Psoas muscle (tissue), 8 donors: ENCODE data around the gene IWS1. TPM values are rescaled to one million over a fixed set of nuclear protein-coding genes. Genes with fewer than 3 reads are reported as not detected.

Source experiments
- ATAC-seq, 4 donors: fragments of 200-7000 bp; cut with Tn5 transposase; one replicate each; pipeline ENCODE4 v1.9.1; 2020; ENCODE audit warnings: moderate library complexity in 3 of 4, mild to moderate bottlenecking in 2 of 4
- DNase-seq, 2 donors: peaks; one replicate each; pipeline ENCODE4 v3.0.0-alpha.2; 2020
- H3K27ac ChIP-seq: fragments of 200-600 bp; one replicate; pipeline ENCODE4 v1.8.0; 2022
- H3K27me3 ChIP-seq, 3 donors: fragments of 200-600 bp in 1 of 3; one replicate each; pipeline versions ENCODE4 v1.6.1 to v1.8.0; 2013 to 2022; ENCODE audit warnings: low read length in 2 of 3, mild to moderate bottlenecking in 2 of 3, moderate library complexity in 1 of 3; ENCODE audit not compliant: insufficient read depth in 3 of 3
- H3K36me3 ChIP-seq, 2 donors: fragments of 200-600 bp in 1 of 2; one replicate each; pipeline versions ENCODE4 v1.6.1 to v1.8.0; 2013 to 2022; ENCODE audit warnings: low read depth in 1 of 2, mild to moderate bottlenecking in 1 of 2, moderate library complexity in 1 of 2; ENCODE audit not compliant: insufficient read depth in 1 of 2
- H3K4me1 ChIP-seq: fragments of 200-600 bp; one replicate; pipeline ENCODE4 v1.8.0; 2022
- H3K4me3 ChIP-seq: fragments of 200-600 bp; one replicate; pipeline ENCODE4 v1.8.0; 2022; ENCODE audit warnings: mild to moderate bottlenecking
- H3K9me3 ChIP-seq: fragments of 200-600 bp; one replicate; pipeline ENCODE4 v1.8.0; 2022
- CTCF ChIP-seq: fragments of 200-600 bp; IDR thresholded peaks from one replicate; pipeline ENCODE4 v1.8.0; 2022; ENCODE audit warnings: antibody characterized with exemption
- WGBS, 3 donors: extraction: QIAGEN DNeasy Blood & Tissue Kit; methylation state at CpG; one replicate each; pipeline versions ENCODE4 v1.1.6 to v1.1.7; 2013; 5-methylcytosine and 5-hydroxymethylcytosine counted together
- intact Hi-C, 2 donors: fragments of 100-400 bp; cut with DNase I; formaldehyde crosslinking; loops; one replicate each; pipeline versions ENCODE4 v1.11.0 to v1.14.2; 2022
- polyA plus RNA-seq, 3 donors: library from polyadenylated mRNA; stranded (reverse); fragments of 200-250 nt; gene quantifications; one replicate each; pipeline ENCODE4 v1.2.3, GENCODE V29; 2013
- total RNA-seq, 4 donors: library from RNA; stranded (reverse); fragmentation: NEBNext Ultra II Directional in 2 of 4; extraction: Animal tissue kit (Norgen Biotek cat#: 25700) in 2 of 4; gene quantifications; one replicate each; pipeline versions ENCODE4 v1.2.1 to v1.2.4, GENCODE V29; 2021 to 2023
- donor health status: healthy with polysubstance abuse.
- donor health status: DM: no; HTN: no; CAD: no; lungs with moderate emphysema.
- donor health status: Bipolar disorder and iron deficiency.
- donor health status: healthy.
- donor health status: DM: yes; HTN: yes; CAD: no.
- donor health status: DM: no; HTN: no; CAD: no.
- donor health status: DM: no; HTN: no; CAD: no.
- donor health status: DM: yes; HTN: yes; CAD: no.

IWS1 gene
- total and polyA plus RNA-seq, 7 donors = 47.6 to 77.2 (median 62.5) TPM

- H3K36me3 ChIP-seq = peaks cover 2 to 5% of the 10 kb centered on the region in 2 donors
- H3K27ac ChIP-seq = peak overlapping the region; percentile 85
- TF ChIP-seq CTCF = no peak
- no peaks in the 10 kb centered on the region for H3K9me3 ChIP-seq
- peak; percentile 63 to 88 for DNase-seq
- WGBS, 3 donors = 23 to 54% (median 30%) methylated on average over 13 of the region's 13 CpGs
- H3K27me3 ChIP-seq = no peaks in the 10 kb centered on the region
- ATAC-seq = peak; percentile 93 to 96 (median 94)
- H3K4me3 ChIP-seq = peak overlapping the region; percentile 38
- intact Hi-C loops = no loop called here
- H3K4me1 ChIP-seq = peaks cover 91% of the 10 kb centered on the region
Observed at GRCh38 chr2:127514485-127514884, 11.8 kb downstream of the IWS1 start.

- TF ChIP-seq CTCF = no peak
- 35 to 58% (median 43%) methylated on average over 10 of the region's 10 CpGs for WGBS, 3 donors
- peaks cover 94% of the 10 kb centered on the region for H3K4me1 ChIP-seq
- no peaks in the 10 kb centered on the region for H3K27me3 ChIP-seq
- H3K27ac ChIP-seq = peak overlapping the region; percentile 85
- ATAC-seq (peak in 2 of 4 donors; percentile 1 to 17), DNase-seq (no peak)
- peak overlapping the region; percentile 38 for H3K4me3 ChIP-seq
- intact Hi-C loops = no loop called here
- peaks cover 1 to 2% of the 10 kb centered on the region in 2 donors for H3K36me3 ChIP-seq
- H3K9me3 ChIP-seq = no peaks in the 10 kb centered on the region
Observed at GRCh38 chr2:127514076-127514475, 12.2 kb downstream of the IWS1 start.

GRCh38 chr2:127512362-127512761 is 13.9 kb downstream of the IWS1 start:
- WGBS, 3 donors = 49 to 63% (median 51%) methylated on average over 4 of the region's 4 CpGs

GRCh38 chr2:127511917-127512316 is 14.4 kb downstream of the IWS1 start:
- peak overlapping the region; percentile 85 for H3K27ac ChIP-seq
- no peak for ATAC-seq
- intact Hi-C loops = no loop called here
- H3K4me3 ChIP-seq = no peak overlapping the region
- no peak for TF ChIP-seq CTCF
- peaks cover 97% of the 10 kb centered on the region for H3K4me1 ChIP-seq
- no peaks in the 10 kb centered on the region for H3K27me3 ChIP-seq
- DNase-seq = no peak
- no peaks in the 10 kb centered on the region for H3K9me3 ChIP-seq
- WGBS, 3 donors = 27 to 68% (median 40%) methylated on average over 1 of the region's 1 CpG
- H3K36me3 ChIP-seq = peaks cover 0 to 2% of the 10 kb centered on the region in 2 donors

More at GRCh38 chr2:127512362-127512761, 13.9 kb downstream of the IWS1 start:
- no peak for DNase-seq
- H3K27me3 ChIP-seq = no peaks in the 10 kb centered on the region
- peaks cover 0 to 2% of the 10 kb centered on the region in 2 donors for H3K36me3 ChIP-seq
- H3K4me1 ChIP-seq = peaks cover 97% of the 10 kb centered on the region
- TF ChIP-seq CTCF = no peak
- peak overlapping the region; percentile 85 for H3K27ac ChIP-seq
- intact Hi-C loops = no loop called here
- no peaks in the 10 kb centered on the region for H3K9me3 ChIP-seq
- peak; percentile 26 to 45 (median 36) for ATAC-seq
- H3K4me3 ChIP-seq = no peak overlapping the region

GRCh38 chr2:127511090-127511695 is 15.1 kb downstream of the IWS1 start:
- DNase-seq (no peak), ATAC-seq (no peak)
- Histone ChIP-seq H3K4me1 (peaks cover 97% of the 10 kb centered on the region), H3K27me3 (no peaks in the 10 kb centered on the region), H3K36me3 (peaks cover 0 to 2% of the 10 kb centered on the region in 2 donors), H3K4me3 (no peak overlapping the region), H3K9me3 (no peaks in the 10 kb centered on the region), H3K27ac (peak overlapping the region; percentile 85)
- 79 to 84% (median 82%) methylated on average over 6 of the region's 6 CpGs for WGBS, 3 donors
- TF ChIP-seq CTCF = no peak
- intact Hi-C loops = no loop called here
